ENCODE measurements around the gene FADS1.
A peak's percentile ranks its signal among the peaks of the same experiment; 100 is the strongest.

Gene FADS1

GRCh38 chr11:61756147-61756451, 60.7 kb downstream of the FADS1 start:
- DNase-seq: no peak

GRCh38 chr11:61754534-61755482, 62.0 kb downstream of the FADS1 start:
- no peak for DNase-seq

- DNase-seq: no peak
These were observed 63.1 kb downstream of the FADS1 start for GRCh38 chr11:61753672-61754071.

- no peak for DNase-seq
These were observed 63.8 kb downstream of the FADS1 start for GRCh38 chr11:61752925-61753521.

- peak in 1 of 2 donors; percentile 27 for DNase-seq
These were observed 64.5 kb downstream of the FADS1 start, which contains the start of gene MYRF for GRCh38 chr11:61752117-61752924. Gene MYRF (plus strand): TSS chr11:61752636. CDS start chr11:61752745, 109 bp downstream.

- DNase-seq: no peak
These were observed 65.4 kb downstream of the FADS1 start for GRCh38 chr11:61751384-61751783.

GRCh38 chr11:61750631-61751273, 66.1 kb downstream of the FADS1 start:
- no peak for DNase-seq
